ENCODE measurements around the gene TUBB2B.
"Not testable (repeated sequence)": the region's sequence is repeated elsewhere in the genome, so short reads cannot be mapped to it uniquely, and the experiment has no call there.

The TUBB2B gene

GRCh38 chr6:3209114-3210023 lies 18.1 kb downstream of the TUBB2B start:
- DNase-seq = no peak

- DNase-seq = no peak
Measured at GRCh38 chr6:3208775-3209113, 18.7 kb downstream of the TUBB2B start.

GRCh38 chr6:3208098-3208774 lies 19.2 kb downstream of the TUBB2B start:
- DNase-seq = no peak

- DNase-seq = no peak
Measured at GRCh38 chr6:3206339-3207015, 21.0 kb downstream of the TUBB2B start.

DNA sequence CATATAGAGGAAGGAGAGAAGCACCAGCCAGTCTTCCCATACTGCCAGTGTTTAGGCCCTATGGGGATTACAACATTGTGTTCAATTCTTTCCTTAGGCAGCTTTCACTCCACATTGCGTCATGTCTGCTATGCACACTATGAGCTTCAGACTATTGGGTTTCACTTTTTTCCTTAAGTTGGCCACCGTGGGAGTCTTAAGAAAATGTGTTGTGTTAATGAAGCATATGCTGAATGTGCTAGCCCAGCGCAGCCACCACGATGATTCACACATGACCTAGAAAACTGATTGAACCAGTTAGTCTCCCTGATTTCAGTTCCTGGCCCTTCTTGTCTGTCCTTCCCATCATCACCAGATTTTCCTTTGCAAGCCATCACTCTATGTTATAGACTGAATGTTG lies 21.5 kb downstream of the TUBB2B start:
- DNase-seq = no peak

GRCh38 chr6:3204921-3205320 lies 22.5 kb downstream of the TUBB2B start:
- DNase-seq = no peak

- DNase-seq = no peak
Measured at GRCh38 chr6:3202999-3203696, 24.3 kb downstream of the TUBB2B start.

GRCh38 chr6:3201388-3201787 lies 26.1 kb downstream of the TUBB2B start:
- DNase-seq = no peak

- DNase-seq = no peak
Measured at GRCh38 chr6:3200682-3201081, 26.8 kb downstream of the TUBB2B start.

DNA sequence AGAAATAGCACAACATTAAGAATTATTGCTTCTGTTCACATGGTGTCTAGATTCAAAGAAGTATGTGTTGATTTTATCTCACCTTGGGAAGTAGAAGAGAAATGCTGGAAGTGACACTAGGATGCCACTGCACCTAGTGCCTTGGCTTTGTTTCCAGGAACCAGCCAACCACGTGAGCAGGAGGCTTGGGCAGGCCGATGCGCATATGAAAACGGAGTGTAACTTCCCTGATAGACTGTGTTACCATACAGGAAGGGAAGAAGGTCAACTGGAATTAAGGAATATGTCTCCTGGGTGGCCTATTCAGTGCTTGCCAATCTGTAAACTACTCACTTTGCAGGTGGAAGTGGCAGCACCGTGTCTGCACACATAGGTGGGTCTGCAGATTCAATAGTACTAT lies 28.1 kb downstream of the TUBB2B start:
- DNase-seq = no peak

- DNase-seq = not testable (repeated sequence)
Measured at GRCh38 chr6:3197734-3198133, 29.7 kb downstream of the TUBB2B start.

DNA sequence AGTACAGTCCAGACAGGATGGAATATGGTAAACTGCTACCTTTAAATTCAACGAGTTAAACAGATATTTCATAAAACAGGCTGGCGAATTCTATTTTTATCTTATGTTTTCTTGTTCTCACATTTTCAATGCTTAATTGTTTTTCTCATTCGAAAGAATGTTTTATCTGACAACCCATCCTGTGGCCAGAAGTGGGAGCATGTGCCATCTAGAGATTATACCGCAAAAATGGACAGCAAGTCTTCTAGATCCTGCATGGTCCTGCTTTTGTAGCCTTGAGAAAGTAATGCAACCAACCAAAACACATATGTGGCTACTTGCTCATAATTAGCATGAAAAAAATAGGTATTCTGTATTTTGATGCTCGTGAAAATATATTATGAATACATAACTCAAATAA lies 30.7 kb downstream of the TUBB2B start:
- DNase-seq = no peak

- no peak for DNase-seq
Measured at GRCh38 chr6:3195695-3196497, 31.6 kb downstream of the TUBB2B start.

- no peak for DNase-seq
Measured at GRCh38 chr6:3195420-3195694, 32.1 kb downstream of the TUBB2B start.

DNA sequence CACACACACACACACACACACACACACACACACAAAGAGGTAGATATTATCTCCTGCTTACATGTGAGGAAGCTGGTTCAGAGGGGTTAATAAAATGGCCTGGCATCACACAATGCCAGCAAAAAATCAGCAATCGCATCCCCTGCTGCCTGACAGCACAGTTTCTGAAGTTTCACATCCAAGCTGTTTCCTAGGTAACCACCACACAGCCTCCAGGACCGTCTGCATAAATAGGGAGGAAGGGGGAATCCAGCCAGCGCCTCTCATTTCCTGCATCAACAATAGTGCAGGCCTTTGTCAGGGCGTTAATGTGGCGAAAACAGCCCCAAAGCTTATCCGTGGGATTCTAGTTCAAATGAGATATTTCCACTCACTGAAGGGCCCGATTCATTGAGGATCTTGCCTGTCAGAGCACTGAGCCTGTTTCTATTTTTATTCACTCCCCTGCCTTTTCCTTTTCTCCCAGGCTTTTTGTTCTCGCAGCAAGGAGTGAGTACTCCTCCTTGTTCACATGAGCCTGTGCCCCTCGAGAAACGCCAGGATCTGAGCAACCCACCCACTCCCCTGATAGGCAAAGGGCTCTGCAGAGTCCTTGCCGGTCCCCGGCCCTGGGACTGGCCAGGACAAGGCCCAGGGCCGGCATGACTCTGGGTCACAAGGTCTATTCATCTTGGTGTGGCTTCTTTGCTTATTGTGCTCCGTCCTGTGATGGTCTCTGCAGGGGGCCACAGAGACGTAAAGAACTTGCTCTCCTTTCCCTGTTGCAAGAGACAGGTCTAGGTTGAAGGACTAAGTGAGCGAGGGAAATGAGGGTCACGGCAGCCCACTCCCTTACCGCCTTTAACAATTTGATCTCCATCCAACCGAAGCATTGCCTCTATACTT lies 32.7 kb downstream of the TUBB2B start:
- no peak for DNase-seq

DNA sequence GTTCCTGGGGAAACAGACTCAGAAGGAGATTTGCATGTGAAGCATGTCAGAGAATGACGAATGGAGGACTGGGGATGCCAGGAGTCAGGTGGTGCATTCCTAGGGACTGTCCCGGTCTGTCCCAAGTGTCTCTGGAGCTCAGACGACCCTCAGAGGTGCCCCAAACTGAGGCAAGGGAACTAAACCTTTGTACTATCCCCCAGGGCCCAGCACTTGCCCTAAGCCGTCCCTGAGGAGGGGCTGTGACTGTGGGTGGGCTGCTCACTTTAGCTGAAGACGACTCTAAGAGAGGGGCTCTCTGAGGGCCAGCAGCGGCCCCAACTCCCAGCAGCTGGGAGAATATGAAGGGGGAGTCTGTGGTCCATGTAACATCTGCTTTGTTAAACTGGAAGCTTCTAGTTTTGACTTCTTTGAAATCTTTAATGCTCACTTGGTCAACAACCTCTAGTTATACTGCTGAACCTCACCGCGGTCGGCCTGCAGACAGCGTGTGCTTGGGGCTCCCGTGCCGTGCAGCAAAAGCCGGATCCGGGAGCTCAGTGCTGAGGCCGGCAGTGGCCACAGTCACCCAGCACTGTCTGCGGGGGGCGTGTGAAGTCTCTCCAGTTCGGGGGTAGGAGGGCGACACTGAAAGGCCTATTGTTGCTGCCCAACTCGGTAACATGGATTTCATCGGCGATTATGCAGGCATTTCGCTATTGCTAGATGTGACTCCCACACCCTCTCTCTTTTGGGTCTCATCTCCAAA lies 34.2 kb downstream of the TUBB2B start:
- DNase-seq = no peak

GRCh38 chr6:3190779-3191178 lies 36.7 kb downstream of the TUBB2B start:
- DNase-seq = no peak

DNA sequence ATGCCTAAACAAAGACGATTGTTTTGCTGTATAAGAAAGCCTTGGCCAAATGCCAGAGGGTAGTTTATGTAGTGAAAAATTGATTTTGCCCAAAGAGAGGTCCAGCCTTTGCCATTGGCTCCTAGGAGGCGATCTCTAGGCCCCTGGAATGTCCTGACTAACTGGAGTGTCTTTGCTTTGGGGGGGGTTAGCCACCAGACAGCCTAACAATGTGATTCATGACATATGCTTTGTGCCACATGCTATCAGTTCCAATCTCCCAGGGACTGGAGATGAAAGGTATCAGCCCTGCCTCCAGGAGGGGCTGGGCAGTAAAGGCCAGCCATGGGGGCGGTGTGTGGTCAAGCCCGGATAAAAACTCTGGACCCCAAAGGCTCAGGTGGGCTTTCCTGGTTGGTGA lies 37.4 kb downstream of the TUBB2B start:
- no peak for DNase-seq

- DNase-seq = not testable (repeated sequence)
Measured at GRCh38 chr6:3189192-3189591, 38.3 kb downstream of the TUBB2B start.

DNA sequence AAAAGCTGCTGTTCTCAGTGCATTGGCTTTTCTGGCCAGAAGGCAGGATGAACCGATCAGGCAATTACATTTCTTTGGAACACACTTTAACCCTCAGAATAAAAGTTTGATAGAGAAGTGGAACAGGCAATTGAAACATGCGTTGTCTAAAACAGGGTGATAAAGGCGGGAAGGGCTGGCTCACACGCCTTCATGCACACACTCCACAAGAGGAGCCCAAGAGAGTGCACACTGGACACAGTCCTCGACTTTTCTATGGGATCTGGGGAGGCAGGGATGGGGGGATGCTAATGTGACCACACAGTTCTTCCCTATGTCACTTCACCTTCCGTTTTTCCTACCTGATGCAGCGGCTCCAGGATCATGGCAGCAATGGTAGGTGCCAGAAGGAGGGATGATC lies 39.2 kb downstream of the TUBB2B start:
- no peak for DNase-seq

GRCh38 chr6:3186974-3187382 lies 40.5 kb downstream of the TUBB2B start:
- DNase-seq = no peak
